ENCODE results near the gene CR2. TPM values are rescaled to one million over a fixed set of nuclear protein-coding genes. Genes with fewer than 3 reads are reported as not detected.
"Not testable (repeated sequence)": the region's sequence is repeated elsewhere in the genome, so short reads cannot be mapped to it uniquely, and the experiment has no call there.

CR2 gene
- total and polyA plus RNA-seq, 2 of the 4 experiments (the other 2 are of a cell fraction): not detected

DNA sequence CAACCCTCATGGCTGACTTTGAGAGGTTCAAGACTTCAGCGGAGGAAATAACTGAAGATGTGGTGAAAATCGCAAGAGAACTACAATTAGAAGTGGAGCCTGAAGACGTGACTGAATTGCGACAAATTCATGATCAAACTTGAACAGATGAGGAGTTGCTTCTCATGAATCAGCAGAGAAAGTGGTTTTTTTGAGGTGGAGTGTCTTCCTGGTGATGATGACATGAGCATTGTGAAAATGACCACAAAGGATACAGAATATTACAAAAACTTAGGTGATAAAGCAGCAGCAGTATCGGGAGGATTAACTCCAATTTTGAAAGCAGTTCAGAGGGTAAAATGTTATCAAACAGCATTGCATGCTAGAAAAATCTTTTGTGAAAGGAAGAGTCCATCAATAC is 82.1 kb downstream of the CR2 start:
- H3K9ac ChIP-seq (ENCODE audit: low read depth, low read length); H2AK9ac ChIP-seq (replicated peaks; ENCODE audit: low read depth, low read length, poor library complexity); H4K91ac ChIP-seq (ENCODE audit: insufficient read depth, low read depth, low read length); H3K27ac ChIP-seq (ENCODE audit: insufficient read depth, low read length); H2AFZ ChIP-seq (replicated peaks; ENCODE audit: low read length, poor library complexity); H3K36me3 ChIP-seq (ENCODE audit: control insufficient read depth, insufficient read depth, low read length); ATAC-seq (ENCODE audit: low read depth); H3K9me1 ChIP-seq (ENCODE audit: insufficient read depth, low read length); H3K56ac ChIP-seq (ENCODE audit: extremely low read depth, insufficient read depth, low read length); H3K4ac ChIP-seq (ENCODE audit: low read depth, low read length); H3K79me1 ChIP-seq (ENCODE audit: low read depth in 1 of 2, low read length in 2 of 2); CTCF ChIA-PET; H3K4me2 ChIP-seq (ENCODE audit: low read depth, low read length); H3K4me3 ChIP-seq (ENCODE audit: insufficient read depth, low read depth, low read length); H3K4me1 ChIP-seq (ENCODE audit: control insufficient read depth, insufficient read depth, low read length); H3K14ac ChIP-seq (replicated peaks; ENCODE audit: low read depth, low read length); DNase-seq; intact Hi-C loops (cut with micrococcal nuclease); H4K5ac ChIP-seq (ENCODE audit: low read depth, low read length); H3K9me3 ChIP-seq (ENCODE audit: control insufficient read depth, insufficient read depth, low read length); H2BK5ac ChIP-seq (ENCODE audit: low read depth, low read length, poor library complexity, severe bottlenecking); POLR2A ChIA-PET (ENCODE audit: unreplicated experiment); H2AK5ac ChIP-seq (ENCODE audit: low read depth, low read length); H3K27me3 ChIP-seq (ENCODE audit: control insufficient read depth, insufficient read depth, low read length); H2BK20ac ChIP-seq (ENCODE audit: low read depth, low read length); H3K23ac ChIP-seq (ENCODE audit: low read depth, low read length); dilution Hi-C loops (cut with HindIII; ENCODE audit: low sequenced_read_pairs, unreplicated experiment); H4K20me1 ChIP-seq (ENCODE audit: insufficient read depth, low read length); H3K18ac ChIP-seq (ENCODE audit: low read depth, low read length); H2BK15ac ChIP-seq (ENCODE audit: low read depth, low read length); BruUV-seq (replicated peaks); H4K8ac ChIP-seq (ENCODE audit: low read depth in 2 of 2, low read length in 2 of 2); H2BK120ac ChIP-seq (ENCODE audit: low read depth, low read length); in situ Hi-C loops (cut with MboI; ENCODE audit: low sequenced_read_pairs): not testable (repeated sequence)
- no CpG with 5 or more reads among the region's 5 CpGs for WGBS, 2 experiments (ENCODE audit: extremely low coverage in 2 of 2, insufficient read length in 1 of 2)

Other genes starting within 250 kb of the CR2 start
- gene CD55, start 132.7 kb upstream of the CR2 start, total RNA-seq (2012; rRNA removed): 6.6 and 9.7 TPM in 2 replicates
- gene CD55, start 132.7 kb upstream of the CR2 start, polyA plus RNA-seq (2012; rRNA removed): 11.5 and 11.6 TPM in 2 replicates
- gene CR1, start 41.8 kb downstream of the CR2 start, total RNA-seq (2012; rRNA removed): not detected in 2 replicates
- not detected in 2 replicates for gene CR1, start 41.8 kb downstream of the CR2 start, polyA plus RNA-seq (2012; rRNA removed)
- not detected in 2 replicates for gene CR1L, start 190.8 kb downstream of the CR2 start, total RNA-seq (2012; rRNA removed)
- not detected in 2 replicates for gene CR1L, start 190.8 kb downstream of the CR2 start, polyA plus RNA-seq (2012; rRNA removed)

All from IMR-90 (cell line).